ENCODE data around the gene CHTF18. TPM values are rescaled to one million over a fixed set of nuclear protein-coding genes. Genes with fewer than 3 reads are reported as not detected.
"Not testable (repeated sequence)": the region's sequence is repeated elsewhere in the genome, so short reads cannot be mapped to it uniquely, and the experiment has no call there.

CHTF18 gene
- total and polyA plus RNA-seq, 2 experiments from 2014 or later: 61.3 to 129 TPM

DNA sequence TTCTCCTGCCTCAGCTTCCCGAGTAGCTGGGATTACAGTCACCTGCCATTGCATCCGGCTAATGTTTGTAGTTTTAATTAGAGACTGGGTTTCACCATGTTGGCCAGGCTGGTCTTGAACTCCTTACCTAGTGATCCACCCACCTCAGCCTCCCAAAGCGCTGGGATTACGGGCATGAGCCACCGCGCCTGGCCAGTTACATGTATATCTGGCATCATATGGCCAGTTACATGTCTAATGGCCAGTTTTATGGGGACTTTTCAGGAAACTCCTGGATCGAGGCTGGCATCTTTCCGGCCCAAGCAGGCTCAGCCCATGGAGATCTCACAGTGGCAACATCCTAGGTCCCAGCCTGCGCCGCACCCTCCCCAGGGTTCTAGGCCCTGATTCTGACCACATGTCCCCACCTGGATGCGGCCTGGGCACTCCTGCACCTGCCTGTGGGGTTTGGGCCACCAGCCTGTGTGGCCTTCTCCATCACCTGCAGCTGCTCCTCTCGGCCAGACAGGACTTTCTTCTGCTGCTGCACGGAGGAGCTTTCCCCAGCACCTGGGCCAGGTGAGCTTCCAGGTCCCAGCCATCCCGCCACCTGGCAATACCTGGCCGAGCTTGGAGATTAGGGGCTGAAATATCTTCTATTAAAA is 46.3 kb upstream of the CHTF18 start:
- no peaks in the 10 kb centered on the region for H3K9me3 Mint-ChIP-seq
- H3K36me3 ChIP-seq (ENCODE audit: insufficient read depth): no peaks in the 10 kb centered on the region
- H3K27ac ChIP-seq (ENCODE audit: low read depth): no peak overlapping the region
- no peaks in the 10 kb centered on the region for H3K79me2 ChIP-seq (replicated peaks; ENCODE audit: insufficient read depth)
- H3K27me3 Mint-ChIP-seq (ENCODE audit: insufficient read depth, low read depth, poor library complexity): peaks cover 17% of the 10 kb centered on the region
- H2AFZ ChIP-seq: no peak overlapping the region
- 0 out of 2 replicates have a peak, but pooled peaks cover 6% of the 10 kb centered on the region for H3F3A ChIP-seq (replicated peaks; ENCODE audit: low read depth)
- peak overlapping the region; percentile 82 for H3K4me3 Mint-ChIP-seq
- H3K9me2 ChIP-seq (ENCODE audit: insufficient read depth): no peaks in the 10 kb centered on the region
- no peak for ATAC-seq
- H3K4me3 ChIP-seq: no peak overlapping the region
- no peak overlapping the region for H3K27ac Mint-ChIP-seq
- H3K27me3 ChIP-seq (ENCODE audit: insufficient read depth): no peaks in the 10 kb centered on the region
- peaks cover 13% of the 10 kb centered on the region for H3K4me1 Mint-ChIP-seq
- TF ChIP-seq JUNB (IDR thresholded peaks at IDR 0.05; ENCODE audit: unreplicated experiment) (no peak), CREB1 (CRISPR knock-in tag; IDR thresholded peaks at IDR 0.05; ENCODE audit: low read depth) (no peak), STAT1 (IDR thresholded peaks at IDR 0.05; ENCODE audit: unreplicated experiment) (no peak), POLR2AphosphoS5 (IDR thresholded peaks at IDR 0.05; ENCODE audit: low read depth) (no peak), REST (IDR thresholded peaks at IDR 0.05; ENCODE audit: unreplicated experiment) (no peak), EZH2phosphoT487 (IDR thresholded peaks at IDR 0.05; ENCODE audit: unreplicated experiment) (no peak)
- H4K20me1 ChIP-seq (replicated peaks; ENCODE audit: insufficient read depth): no peaks in the 10 kb centered on the region
- H3K4me2 ChIP-seq: 0 out of 2 replicates have a peak overlapping the region, but pooled peaks have one; percentile 84
- H3K36me3 Mint-ChIP-seq (ENCODE audit: low read depth): peaks cover 12% of the 10 kb centered on the region
- no peaks in the 10 kb centered on the region; the same call in 1 of the 2 replicates for H3K4me1 ChIP-seq (ENCODE audit: insufficient read depth)
- DNase-seq (ENCODE audit: low spot score): no peak

GRCh38 chr16:742894-743293 is 45.5 kb upstream of the CHTF18 start:
- not testable (repeated sequence) for H3K4me2 ChIP-seq; H3K27me3 ChIP-seq (ENCODE audit: insufficient read depth); H3K27ac ChIP-seq (ENCODE audit: low read depth); H3K27ac Mint-ChIP-seq; H3K36me3 Mint-ChIP-seq (ENCODE audit: low read depth); H3F3A ChIP-seq (replicated peaks; ENCODE audit: low read depth); H4K20me1 ChIP-seq (replicated peaks; ENCODE audit: insufficient read depth); H3K4me1 ChIP-seq (ENCODE audit: insufficient read depth); H2AFZ ChIP-seq; DNase-seq (ENCODE audit: low spot score); ATAC-seq; H3K4me1 Mint-ChIP-seq; H3K79me2 ChIP-seq (replicated peaks; ENCODE audit: insufficient read depth); H3K36me3 ChIP-seq (ENCODE audit: insufficient read depth); H3K4me3 Mint-ChIP-seq; H3K9me3 Mint-ChIP-seq; H3K9me2 ChIP-seq (ENCODE audit: insufficient read depth); H3K4me3 ChIP-seq
- H3K27me3 Mint-ChIP-seq (ENCODE audit: insufficient read depth, low read depth, poor library complexity): peaks cover 19% of the 10 kb centered on the region
